ENCODE data around the gene TRIP11.

DNA sequence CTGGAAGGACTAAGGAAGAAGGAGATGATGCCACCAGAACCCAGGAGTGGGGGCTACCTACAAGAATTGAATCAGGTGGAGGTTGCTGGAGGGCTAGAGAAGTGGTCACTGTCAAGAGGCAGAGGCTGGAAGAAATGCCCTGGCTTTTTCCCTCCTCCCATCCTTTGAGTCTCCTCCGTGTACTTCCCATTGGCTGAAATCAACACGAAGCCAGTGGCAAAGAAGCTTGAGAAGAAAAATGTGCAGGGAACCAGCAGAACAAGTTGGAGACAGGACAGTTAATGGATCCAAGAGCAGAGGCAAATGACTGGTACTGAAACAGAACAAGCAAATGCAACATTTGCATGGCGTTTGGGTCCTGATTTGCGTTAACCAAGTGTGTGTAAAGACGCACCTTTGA, 83.2 kb downstream of the TRIP11 start:
- TF ChIP-seq, protein P1, sequence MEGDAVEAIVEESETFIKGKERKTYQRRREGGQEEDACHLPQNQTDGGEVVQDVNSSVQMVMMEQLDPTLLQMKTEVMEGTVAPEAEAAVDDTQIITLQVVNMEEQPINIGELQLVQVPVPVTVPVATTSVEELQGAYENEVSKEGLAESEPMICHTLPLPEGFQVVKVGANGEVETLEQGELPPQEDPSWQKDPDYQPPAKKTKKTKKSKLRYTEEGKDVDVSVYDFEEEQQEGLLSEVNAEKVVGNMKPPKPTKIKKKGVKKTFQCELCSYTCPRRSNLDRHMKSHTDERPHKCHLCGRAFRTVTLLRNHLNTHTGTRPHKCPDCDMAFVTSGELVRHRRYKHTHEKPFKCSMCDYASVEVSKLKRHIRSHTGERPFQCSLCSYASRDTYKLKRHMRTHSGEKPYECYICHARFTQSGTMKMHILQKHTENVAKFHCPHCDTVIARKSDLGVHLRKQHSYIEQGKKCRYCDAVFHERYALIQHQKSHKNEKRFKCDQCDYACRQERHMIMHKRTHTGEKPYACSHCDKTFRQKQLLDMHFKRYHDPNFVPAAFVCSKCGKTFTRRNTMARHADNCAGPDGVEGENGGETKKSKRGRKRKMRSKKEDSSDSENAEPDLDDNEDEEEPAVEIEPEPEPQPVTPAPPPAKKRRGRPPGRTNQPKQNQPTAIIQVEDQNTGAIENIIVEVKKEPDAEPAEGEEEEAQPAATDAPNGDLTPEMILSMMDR (IDR thresholded peaks at IDR 0.05): no peak
- TF ChIP-seq POLR2A (IDR thresholded peaks at IDR 0.05) (no peak), POLR2AphosphoS5 (IDR thresholded peaks at IDR 0.05; ENCODE audit: insufficient read depth in 1 of 2, low read depth in 1 of 2) (no peak)
